IPS DF 6.9 (cell line): ENCODE measurements around the gene MYL5.

Experiments
- DNase-seq: peaks from one replicate; pipeline ENCODE4 v3.0.0-alpha.2; 2013; ENCODE audit warnings: low read depth, low spot score
- H3K27ac ChIP-seq: one replicate; pipeline ENCODE4 v1.5.1; 2013; ENCODE audit warnings: low read length, control low read depth
- H3K27me3 ChIP-seq: 2 replicates; pipeline ENCODE4 v1.6.1; 2013; ENCODE audit warnings: mild to moderate bottlenecking, low read length; ENCODE audit not compliant: control insufficient read depth, insufficient read depth
- H3K36me3 ChIP-seq: 2 replicates; pipeline ENCODE4 v1.6.1; 2013; ENCODE audit warnings: low read length; ENCODE audit not compliant: control insufficient read depth, insufficient read depth
- H3K4me1 ChIP-seq: 2 replicates; pipeline ENCODE4 v1.6.1; 2013; ENCODE audit warnings: low read length; ENCODE audit not compliant: control insufficient read depth, insufficient read depth
- H3K4me3 ChIP-seq: 2 replicates; pipeline ENCODE4 v1.5.1; 2013; ENCODE audit warnings: mild to moderate bottlenecking, low read length
- H3K9me3 ChIP-seq: 2 replicates; pipeline ENCODE4 v1.6.1; 2013; ENCODE audit warnings: low read length, inconsistent platforms; ENCODE audit not compliant: control insufficient read depth, insufficient read depth
- WGBS: extraction: QIAGEN DNeasy Blood & Tissue Kit; methylation state at CpG from one replicate; pipeline ENCODE4 v1.1.7; 2013; ENCODE audit warnings: mixed read lengths, missing lambda C conversion rate; ENCODE audit not compliant: insufficient read length, insufficient coverage; 5-methylcytosine and 5-hydroxymethylcytosine counted together

Gene MYL5

DNA sequence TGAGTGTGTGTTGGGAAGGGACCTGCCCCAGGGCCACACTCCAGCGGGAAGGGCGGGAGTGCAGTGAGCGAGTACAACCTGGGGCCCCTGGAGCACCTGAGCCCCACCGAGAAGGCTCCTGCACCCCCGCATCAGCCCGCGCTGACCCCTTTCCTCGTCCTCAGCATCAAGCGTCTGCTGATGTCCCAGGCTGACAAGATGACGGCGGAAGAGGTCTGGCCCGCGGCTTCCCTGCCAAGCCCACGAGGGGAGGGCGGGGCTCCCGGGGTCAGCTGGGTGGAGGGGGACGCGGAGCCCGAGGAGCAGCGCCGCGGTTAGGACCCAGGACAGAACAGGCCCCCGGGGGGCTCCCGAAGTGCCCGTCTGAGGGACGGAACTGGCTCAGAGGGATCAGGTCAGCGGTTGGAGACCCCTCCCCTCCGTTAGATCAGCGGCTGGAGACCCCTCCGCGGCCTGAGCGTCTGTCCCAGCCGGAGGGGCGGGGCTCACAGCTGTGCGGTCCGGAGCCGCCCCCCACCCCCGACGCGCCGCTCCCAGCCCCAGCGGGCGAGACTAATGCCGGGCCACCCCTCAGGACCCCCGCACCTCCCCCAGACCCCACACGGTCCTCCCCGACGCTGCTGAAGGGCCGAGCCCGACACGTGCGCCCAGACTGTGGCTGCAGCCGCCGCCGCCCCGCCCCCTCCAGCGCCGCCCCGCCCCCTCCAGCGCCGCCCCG is 6.7 kb downstream of the MYL5 start:
- H3K4me3 ChIP-seq = peak overlapping the region; percentile 55; the same call in 1 of the 2 replicates
- DNase-seq = no peak
- no peaks in the 10 kb centered on the region for H3K27me3 ChIP-seq
- H3K9me3 ChIP-seq = no peaks in the 10 kb centered on the region
- no peaks in the 10 kb centered on the region; the same call in 1 of the 2 replicates for H3K36me3 ChIP-seq
- H3K27ac ChIP-seq = no peak overlapping the region
- peaks cover 9% of the 10 kb centered on the region for H3K4me1 ChIP-seq
- no CpG with 5 or more reads among the region's 62 CpGs for WGBS

DNA sequence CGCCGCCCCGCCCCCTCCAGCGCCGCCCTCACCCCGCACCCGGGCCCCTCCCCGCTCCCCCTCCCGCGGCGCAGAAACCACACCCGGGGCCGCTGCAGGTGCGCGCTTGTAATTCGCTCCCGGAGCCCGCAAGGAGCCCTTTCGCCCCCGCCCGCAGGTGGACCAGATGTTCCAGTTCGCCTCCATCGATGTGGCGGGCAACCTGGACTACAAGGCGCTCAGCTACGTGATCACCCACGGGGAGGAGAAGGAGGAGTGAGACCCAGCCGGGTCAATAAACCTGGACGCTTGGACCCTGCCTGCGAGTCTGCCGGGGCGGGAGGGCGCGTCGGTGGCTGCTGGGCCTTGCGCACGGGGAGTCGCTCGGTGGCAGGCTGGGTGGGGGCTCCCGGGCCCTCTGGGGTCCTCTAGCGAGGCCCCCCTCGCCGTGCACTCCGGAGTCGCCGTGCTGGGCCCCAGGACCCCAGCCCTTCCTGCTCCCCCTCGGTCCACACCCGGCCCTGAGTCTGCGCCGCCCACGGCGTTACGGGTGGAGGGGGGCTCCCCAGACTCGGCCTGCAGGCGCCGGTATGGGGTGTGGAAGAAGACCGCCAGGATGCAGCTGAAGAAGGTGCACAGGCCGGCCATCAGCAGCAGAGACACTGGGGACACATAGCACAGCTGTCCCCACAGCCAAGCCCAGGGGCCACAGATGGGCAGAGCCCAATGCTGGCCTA is 7.6 kb downstream of the MYL5 start:
- Histone ChIP-seq H3K27ac (no peak overlapping the region), H3K36me3 (no peaks in the 10 kb centered on the region), H3K4me1 (peaks cover 9% of the 10 kb centered on the region), H3K27me3 (no peaks in the 10 kb centered on the region), H3K9me3 (no peaks in the 10 kb centered on the region), H3K4me3 (no peak overlapping the region)
- no CpG with 5 or more reads among the region's 58 CpGs for WGBS
- DNase-seq = no peak

DNA sequence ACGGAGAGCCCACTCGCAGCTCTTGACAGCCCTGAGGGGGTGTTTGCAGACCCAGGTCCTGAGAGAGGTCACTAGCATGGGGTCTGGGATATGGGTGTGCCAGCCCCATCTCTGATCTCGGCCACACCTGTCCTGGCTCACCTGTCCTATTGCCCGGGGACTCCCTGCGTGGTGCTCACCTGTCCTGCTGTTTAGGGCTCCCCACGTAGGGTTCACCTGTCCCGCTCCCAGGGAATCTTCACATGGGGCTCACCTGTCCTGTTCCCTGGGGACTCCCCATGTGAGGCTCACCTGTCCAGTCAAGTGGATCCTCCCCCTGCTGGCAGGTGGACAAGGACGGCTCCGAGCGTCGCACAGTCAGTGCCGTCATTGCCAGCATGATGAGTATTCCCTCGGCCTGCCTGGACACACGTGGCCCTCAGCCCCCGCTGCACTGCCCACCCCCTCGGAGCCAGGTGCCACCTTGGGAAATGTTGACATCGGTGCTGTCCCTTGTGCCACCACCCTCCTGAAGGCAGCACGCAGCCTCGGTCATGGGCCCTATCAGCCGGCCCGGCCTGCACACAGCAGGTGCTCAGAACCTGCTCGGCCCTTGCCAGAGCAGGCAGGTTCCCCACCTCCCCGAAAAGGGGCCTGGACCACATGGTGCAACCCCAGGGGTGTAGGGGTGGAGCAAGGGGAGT is 8.3 kb downstream of the MYL5 start:
- Histone ChIP-seq H3K9me3 (no peaks in the 10 kb centered on the region), H3K27me3 (no peaks in the 10 kb centered on the region), H3K27ac (no peak overlapping the region), H3K36me3 (no peaks in the 10 kb centered on the region), H3K4me3 (no peak overlapping the region), H3K4me1 (peaks cover 9% of the 10 kb centered on the region)
- WGBS = no CpG with 5 or more reads among the region's 23 CpGs
- DNase-seq = no peak

DNA sequence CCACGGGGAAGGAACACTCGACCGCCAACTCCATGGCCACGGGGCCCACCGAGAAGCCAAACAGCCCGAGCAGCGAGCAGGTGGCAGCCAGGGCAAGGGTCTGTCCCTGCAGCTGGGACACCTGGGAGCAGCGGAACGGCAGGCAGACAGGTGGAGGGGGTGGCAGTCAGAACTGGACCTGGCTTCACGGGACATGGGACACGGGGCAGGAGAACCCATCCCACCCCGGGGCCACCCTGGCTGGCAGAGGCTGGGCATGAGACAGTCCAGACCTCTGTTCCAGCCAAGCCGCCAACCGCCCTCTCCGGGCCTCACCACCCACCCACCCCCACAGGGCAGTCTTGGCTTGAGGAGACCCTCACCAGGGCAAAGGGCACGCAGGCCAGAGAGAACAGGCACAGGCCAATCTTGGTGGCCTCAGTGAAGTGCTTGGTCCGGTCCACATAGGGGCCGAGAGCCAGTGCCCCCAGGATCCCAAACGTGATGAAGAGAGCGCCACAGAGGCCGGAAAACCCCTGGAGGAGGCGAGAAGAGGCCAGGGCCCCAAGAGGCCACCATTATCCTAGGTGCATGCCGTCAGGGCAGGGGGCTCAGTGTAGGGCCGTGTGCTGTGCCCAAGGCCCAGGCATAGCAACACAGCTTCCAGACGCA is 9.0 kb downstream of the MYL5 start:
- WGBS = no CpG with 5 or more reads among the region's 25 CpGs
- Histone ChIP-seq H3K4me3 (no peak overlapping the region), H3K36me3 (no peaks in the 10 kb centered on the region), H3K27ac (no peak overlapping the region), H3K9me3 (no peaks in the 10 kb centered on the region), H3K27me3 (no peaks in the 10 kb centered on the region), H3K4me1 (peaks cover 12% of the 10 kb centered on the region)
- no peak for DNase-seq

DNA sequence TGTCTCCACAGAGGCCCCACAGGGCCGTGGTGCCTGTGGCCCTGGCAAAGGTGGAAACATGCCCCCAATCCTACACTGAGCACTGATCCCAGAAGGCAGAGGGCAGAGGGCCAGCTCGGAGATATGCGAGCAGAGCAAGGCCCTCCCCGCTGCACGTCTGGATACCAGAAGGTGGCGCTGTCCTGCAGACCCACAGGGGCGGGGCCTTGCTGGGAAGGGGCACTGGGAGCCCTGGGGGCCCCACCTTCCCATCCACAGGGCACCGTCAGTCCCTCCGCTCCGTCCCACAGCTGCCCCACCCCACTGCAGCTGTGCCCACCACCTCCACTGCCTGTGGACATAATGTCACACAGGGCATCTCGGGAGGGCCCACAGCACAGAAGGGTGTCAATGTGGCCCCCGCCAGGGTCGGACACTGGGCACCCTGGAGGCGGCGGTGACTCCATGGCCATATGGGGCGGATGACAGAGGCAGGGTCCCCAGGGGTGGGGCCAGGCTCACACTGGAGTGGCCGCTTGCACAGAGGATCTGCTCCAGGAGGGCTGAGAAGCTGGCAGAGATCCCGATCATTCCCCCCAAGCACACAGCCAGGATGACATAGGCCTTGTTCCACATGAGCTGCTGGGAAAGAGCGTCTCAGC is 9.8 kb downstream of the MYL5 start:
- Histone ChIP-seq H3K36me3 (no peaks in the 10 kb centered on the region), H3K27me3 (no peaks in the 10 kb centered on the region), H3K27ac (no peak overlapping the region), H3K4me3 (no peak overlapping the region), H3K9me3 (no peaks in the 10 kb centered on the region), H3K4me1 (peaks cover 12% of the 10 kb centered on the region)
- no peak for DNase-seq
- no CpG with 5 or more reads among the region's 19 CpGs for WGBS

DNA sequence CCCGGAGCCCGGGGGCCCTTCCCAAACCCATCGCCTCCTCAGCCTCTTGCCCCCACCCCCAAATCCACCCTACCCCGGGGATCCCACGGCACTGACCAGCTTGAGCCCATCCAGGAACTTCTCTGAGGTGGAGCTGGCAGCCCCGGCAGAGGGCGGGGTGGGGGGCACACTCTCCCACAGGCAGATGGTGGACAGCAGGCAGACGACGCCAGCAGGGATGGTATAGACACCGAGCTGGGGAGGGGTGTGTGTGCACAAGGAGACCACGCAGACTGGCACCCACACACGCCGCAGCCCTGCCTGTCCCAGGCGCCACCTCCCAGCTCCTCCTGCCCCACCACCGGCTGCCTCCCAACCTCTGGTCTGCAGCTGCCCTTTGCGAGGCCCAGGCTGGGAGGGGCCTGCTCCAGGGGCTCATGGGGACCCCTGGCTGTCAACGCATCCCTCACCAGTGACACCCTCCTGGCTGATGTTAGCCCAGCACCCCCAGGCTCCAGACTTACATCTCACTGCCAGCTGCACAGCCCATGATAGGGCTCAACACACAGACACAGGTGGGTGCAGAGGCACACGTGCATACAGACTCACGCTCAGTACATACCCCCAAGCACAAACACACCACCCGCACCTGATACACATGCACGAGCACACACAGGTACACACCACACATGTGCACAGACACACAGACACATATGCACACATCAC is 10.4 kb downstream of the MYL5 start:
- peaks cover 17% of the 10 kb centered on the region for H3K4me1 ChIP-seq
- no peaks in the 10 kb centered on the region for H3K27me3 ChIP-seq
- no peaks in the 10 kb centered on the region for H3K9me3 ChIP-seq
- no peak for DNase-seq
- H3K27ac ChIP-seq = no peak overlapping the region
- H3K4me3 ChIP-seq = no peak overlapping the region
- WGBS = no CpG with 5 or more reads among the region's 21 CpGs
- H3K36me3 ChIP-seq = no peaks in the 10 kb centered on the region

DNA sequence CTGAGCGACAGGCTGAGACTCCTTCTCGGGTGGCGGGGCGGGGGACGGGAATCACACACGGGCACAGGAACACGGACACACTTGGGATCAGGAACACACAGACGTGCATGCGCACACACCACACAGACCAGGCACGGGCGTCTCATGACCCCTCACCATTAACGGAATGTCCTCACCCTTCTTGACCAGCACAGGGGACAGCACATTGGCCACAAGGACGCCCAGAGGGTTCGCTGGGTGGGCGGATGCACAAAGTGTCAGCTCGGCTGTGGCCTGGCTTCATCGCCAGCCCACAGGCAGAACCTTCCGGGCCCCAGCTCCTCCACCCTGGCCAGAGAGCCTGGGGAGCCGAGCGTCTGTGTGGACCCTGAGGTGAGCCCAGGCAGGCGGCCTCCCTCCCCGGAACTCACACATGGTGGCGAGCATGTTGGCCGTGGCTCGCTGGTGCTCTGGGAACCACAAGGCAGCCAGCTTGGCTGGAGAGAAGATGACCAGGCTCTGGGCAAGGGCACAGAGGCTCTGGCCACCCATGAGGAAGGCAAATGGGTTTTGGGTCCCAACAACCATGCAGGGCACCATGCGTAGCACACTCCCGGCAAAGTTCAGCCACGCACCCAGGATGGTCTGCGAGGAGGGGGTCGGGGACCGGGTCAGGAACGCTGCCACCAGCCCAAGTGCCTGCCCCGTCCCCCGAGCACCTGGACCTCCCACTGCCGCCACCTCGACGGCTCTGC is 11.5 kb downstream of the MYL5 start:
- no CpG with 5 or more reads among the region's 37 CpGs for WGBS
- peaks cover 16% of the 10 kb centered on the region for H3K4me1 ChIP-seq
- DNase-seq = no peak

DNA sequence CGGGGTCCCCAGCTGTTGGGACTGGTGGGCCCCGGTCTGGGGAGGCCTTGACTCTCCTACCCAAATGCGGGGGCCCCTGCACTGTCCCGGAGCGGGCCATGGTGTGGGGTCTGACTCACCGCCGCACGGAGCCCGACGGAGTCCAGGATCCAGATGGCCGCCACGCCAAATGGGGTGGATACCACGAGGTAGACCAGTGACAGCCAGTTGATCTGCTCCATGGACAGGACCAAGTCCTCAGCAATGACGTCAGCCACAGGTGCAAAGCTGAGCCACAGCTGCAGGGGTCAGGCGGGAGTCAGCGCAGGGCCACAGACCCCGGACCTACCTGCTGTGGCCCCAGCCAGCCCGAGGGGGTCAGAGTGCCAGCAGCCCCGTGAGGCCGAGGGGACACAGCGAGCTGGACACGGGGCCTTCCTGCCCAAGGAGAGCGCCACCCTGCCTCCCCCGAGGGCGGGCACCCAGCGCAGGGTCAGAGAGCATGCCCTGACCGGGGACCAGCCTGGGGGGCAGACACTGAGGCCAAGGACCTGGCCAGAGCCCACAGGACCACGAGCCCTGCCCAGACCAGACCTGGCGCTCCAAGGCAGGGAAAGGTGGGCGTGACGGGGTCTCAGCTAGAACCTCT is 12.2 kb downstream of the MYL5 start:
- DNase-seq = no peak
- Histone ChIP-seq H3K27ac (no peak overlapping the region), H3K27me3 (no peaks in the 10 kb centered on the region), H3K4me3 (no peak overlapping the region), H3K4me1 (peaks cover 16% of the 10 kb centered on the region), H3K9me3 (no peaks in the 10 kb centered on the region), H3K36me3 (no peaks in the 10 kb centered on the region)
- no CpG with 5 or more reads among the region's 31 CpGs for WGBS

More for the DNA sequence above, 11.5 kb downstream of the MYL5 start:
- H3K27me3 ChIP-seq = no peaks in the 10 kb centered on the region
- no peaks in the 10 kb centered on the region for H3K9me3 ChIP-seq
- no peak overlapping the region for H3K4me3 ChIP-seq
- no peak overlapping the region for H3K27ac ChIP-seq
- H3K36me3 ChIP-seq = no peaks in the 10 kb centered on the region
